GM12892 (cell line): ENCODE results near the gene MGLL.

ENCODE experiments used
- DNase-seq: peaks from one replicate; pipeline ENCODE4 v3.0.0; 2011; ENCODE audit not compliant: insufficient read length
- FAIRE-seq: peaks from 2 replicates; lab custom pipeline; 2011; peaks lifted over from hg19 to GRCh38; lab: Jason Lieb, UNC
- POLR2A ChIP-seq: IDR thresholded peaks from 2 replicates; pipeline ENCODE4 v1.6.1; 2011; ENCODE audit warnings: low read depth, low read length, control low read depth
- POLR2AphosphoS5 ChIP-seq: IDR thresholded peaks from 2 replicates; pipeline ENCODE4 v1.6.1; 2011; ENCODE audit warnings: low read depth, low read length, control low read depth
- TAF1 ChIP-seq: IDR thresholded peaks from 2 replicates; pipeline ENCODE4 v1.6.1; 2011; ENCODE audit warnings: low read depth, mild to moderate bottlenecking, control low read depth, low read length, borderline replicate concordance

The MGLL gene

GRCh38 chr3:127720161-127720823 is 102.0 kb downstream of the MGLL start:
- DNase-seq (no peak), FAIRE-seq (no peak)
- TF ChIP-seq POLR2A = no peak
- TF ChIP-seq TAF1 = no peak
- TF ChIP-seq POLR2AphosphoS5 = no peak

- TF ChIP-seq POLR2AphosphoS5 (no peak), TAF1 (no peak), POLR2A (no peak)
- FAIRE-seq = no peak
- DNase-seq = no peak
These were observed 102.9 kb downstream of the MGLL start for GRCh38 chr3:127719369-127719768.

- DNase-seq (no peak), FAIRE-seq (no peak)
- TF ChIP-seq TAF1 (no peak), POLR2AphosphoS5 (no peak), POLR2A (no peak)
These were observed 103.4 kb downstream of the MGLL start for GRCh38 chr3:127718916-127719290.

- TF ChIP-seq POLR2A = no peak
- FAIRE-seq (no peak), DNase-seq (no peak)
These were observed 103.9 kb downstream of the MGLL start for GRCh38 chr3:127718245-127718915.

- DNase-seq (no peak), FAIRE-seq (no peak)
- TF ChIP-seq TAF1 (no peak), POLR2A (no peak), POLR2AphosphoS5 (no peak)
These were observed 104.7 kb downstream of the MGLL start for GRCh38 chr3:127717357-127718244.

GRCh38 chr3:127716384-127716783 is 105.9 kb downstream of the MGLL start:
- FAIRE-seq (no peak), DNase-seq (no peak)
- TF ChIP-seq TAF1 (no peak), POLR2AphosphoS5 (no peak), POLR2A (no peak)

- FAIRE-seq = no peak
- TF ChIP-seq POLR2A = no peak
- TF ChIP-seq POLR2AphosphoS5 = no peak
- TF ChIP-seq TAF1 = no peak
- DNase-seq = no peak
These were observed 106.8 kb downstream of the MGLL start for GRCh38 chr3:127715532-127715931.

- TF ChIP-seq POLR2AphosphoS5 = no peak
- TF ChIP-seq TAF1 = no peak
- TF ChIP-seq POLR2A = no peak
- no peak for DNase-seq
- FAIRE-seq = no peak
These were observed 107.4 kb downstream of the MGLL start for GRCh38 chr3:127714866-127715265.

GRCh38 chr3:127714125-127714571 is 108.2 kb downstream of the MGLL start:
- no peak for DNase-seq
- TF ChIP-seq TAF1 = no peak
- no peak for TF ChIP-seq POLR2A
- TF ChIP-seq POLR2AphosphoS5 = no peak
- no peak for FAIRE-seq

GRCh38 chr3:127712881-127713771 is 109.2 kb downstream of the MGLL start:
- DNase-seq = no peak
- no peak for FAIRE-seq
- no peak for TF ChIP-seq POLR2AphosphoS5
- TF ChIP-seq POLR2A = no peak

- FAIRE-seq = no peak
- no peak for DNase-seq
- TF ChIP-seq POLR2A (no peak), POLR2AphosphoS5 (no peak), TAF1 (no peak)
These were observed 109.9 kb downstream of the MGLL start for GRCh38 chr3:127712461-127712860.
